Measurements from ENCODE around the gene UROC1.

GRCh38 chr3:126547721-126548120 is 30.1 kb upstream of the UROC1 start:
- TF ChIP-seq POLR2A (IDR thresholded peaks at IDR 0.05; ENCODE audit: low read depth, low read length) (no peak), TAF1 (IDR thresholded peaks at IDR 0.05; ENCODE audit: borderline replicate concordance, low read depth, low read length) (no peak)
